Measurements from ENCODE around the gene SERGEF.

The SERGEF gene

DNA sequence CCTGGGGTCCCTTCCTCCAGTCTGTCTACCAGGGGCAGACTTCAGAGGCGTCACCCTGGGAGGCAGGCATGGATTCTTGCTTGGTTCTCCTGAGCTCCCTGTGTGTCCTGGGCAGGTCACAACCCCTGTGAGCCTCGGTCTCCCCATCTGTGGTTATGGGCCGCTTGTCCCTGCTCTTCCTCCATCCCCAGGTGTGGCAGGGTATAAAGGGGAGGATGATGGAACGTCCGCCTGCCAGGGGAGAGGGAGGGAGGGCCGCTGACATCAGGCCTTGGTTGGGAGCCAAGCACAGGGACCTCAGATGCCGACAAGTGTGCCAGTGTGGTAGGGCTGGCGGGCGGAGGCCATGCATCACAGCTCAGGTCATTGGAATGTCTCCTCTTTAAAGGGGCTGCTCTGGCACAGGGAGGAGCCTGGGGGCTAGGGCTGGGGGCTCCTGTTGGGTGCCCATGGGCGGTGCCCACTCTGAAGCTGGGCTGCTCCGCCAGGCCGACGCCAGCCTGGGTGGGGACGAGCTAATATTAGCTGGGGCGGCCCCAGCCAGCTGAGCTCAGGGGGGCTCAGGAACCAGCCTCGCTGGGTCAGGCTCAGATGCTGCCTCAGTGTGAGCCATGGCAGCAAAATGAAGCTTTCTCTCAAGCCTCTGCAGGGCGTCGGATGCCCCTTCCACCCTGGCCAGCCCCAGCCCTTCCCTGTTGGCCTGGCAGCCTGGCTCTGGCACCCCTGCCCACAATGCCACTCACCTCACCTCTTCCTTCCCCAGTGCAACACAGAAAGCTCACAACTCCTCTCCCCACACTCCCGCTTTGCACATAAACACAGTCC, 265.5 kb downstream of the SERGEF start:
- no peak for DNase-seq

DNA sequence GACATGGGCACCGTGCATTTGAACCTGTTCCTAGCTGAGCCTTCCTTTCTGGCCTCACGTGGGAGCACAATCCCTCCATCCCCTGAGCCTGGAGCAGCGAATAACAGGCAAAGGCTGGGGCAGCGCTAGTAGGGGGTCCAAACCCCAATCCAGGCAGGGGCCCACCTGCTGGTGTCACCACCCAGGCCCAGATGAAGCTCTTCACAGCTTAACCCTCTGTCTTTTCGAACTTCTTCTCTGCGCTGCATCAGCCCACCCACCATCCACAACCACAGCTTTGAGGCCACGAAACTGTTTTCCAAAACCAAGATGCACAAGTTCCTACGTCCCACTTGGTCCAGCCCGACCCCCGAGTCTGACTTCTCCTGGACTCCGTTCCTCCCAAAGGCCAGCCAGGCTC, 266.8 kb downstream of the SERGEF start:
- DNase-seq = no peak

DNA sequence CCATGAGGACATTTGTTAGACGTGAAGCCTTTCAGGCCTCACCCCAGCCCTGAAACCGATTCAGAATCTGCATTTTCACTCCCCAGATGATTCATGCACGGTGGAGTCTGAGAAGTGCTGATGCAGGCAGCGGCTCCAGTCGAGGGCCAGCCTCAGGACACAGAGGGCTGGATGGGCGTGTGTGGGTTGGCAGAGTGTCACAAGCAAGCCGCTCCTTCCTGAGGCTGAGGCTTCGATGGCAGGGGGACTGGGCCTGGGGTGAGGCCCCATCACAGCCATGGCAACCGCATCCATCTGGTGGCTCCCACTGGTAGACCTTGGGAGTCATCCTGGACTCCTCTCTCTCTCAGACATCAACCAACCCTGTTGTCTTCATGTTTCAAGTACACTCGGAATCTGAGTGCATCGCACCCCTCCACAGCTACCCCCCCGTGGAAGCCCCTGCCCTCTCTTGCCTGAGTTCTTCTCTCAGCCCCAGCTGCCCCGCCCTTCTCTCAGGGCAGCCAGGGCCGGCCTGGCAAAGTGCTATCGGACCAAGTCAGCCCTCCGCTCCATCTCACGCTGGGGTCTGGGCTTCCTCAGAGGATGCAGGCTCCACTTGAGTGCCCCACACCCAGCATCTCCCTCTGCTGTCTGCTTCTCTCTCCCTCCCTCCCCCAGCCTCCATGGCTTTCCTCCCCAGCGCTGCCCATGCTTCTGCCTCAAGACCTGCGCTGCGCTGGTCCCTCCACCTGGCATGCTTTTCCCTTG, 267.6 kb downstream of the SERGEF start:
- DNase-seq = no peak

DNA sequence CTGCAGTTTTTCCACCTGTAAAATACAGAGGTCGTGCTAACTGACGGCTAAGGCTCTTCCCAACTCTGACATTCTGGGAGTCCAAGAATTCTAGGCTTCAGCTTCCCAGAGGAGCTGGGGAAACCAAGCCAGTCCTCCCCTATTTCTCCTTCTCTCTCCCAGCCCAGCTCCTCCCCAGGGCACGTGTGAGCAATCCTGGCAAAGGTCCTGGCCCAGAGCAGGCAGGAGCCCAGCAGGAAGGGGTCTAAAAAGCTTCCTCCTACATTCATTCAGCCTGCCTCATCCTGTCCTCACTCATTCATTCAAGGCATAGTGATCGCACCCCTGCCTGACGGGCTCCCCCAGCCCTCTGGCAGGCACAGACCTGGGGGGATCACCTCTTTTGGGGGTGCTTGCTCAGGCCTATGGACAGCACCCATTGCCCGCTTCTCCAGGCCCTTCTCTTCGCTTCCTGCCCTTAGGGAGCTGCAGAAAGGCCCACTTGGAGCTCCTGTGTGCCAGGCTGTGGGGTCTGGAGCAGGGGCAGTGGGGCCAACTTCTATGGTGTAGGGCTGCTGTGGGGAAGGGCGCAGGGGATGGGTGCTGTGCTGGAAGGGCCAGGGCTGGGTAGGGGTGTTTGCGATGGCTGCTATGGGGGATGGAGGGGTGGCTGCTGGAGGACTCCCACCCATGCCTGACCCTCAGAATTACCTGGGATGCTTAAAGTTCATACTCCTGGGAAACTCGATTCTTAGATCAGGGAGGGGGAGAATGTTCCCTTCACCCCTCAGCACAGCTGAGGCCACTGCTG, 268.5 kb downstream of the SERGEF start:
- DNase-seq = no peak

DNA sequence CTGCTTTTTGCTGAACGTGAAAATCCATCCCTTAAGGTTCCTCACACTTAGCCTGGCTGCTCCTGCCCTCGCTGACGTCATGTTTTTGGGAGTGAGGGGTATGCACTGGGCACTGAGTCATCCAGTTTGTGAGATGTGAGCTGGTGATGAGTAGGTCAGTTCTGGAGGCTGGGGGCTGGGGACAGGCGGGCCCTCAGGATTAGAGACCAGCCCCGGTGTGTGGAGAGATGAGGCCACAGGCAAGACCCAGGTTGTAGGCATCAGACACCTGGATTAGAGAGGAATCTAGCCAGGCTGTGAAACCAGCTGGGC, 269.1 kb downstream of the SERGEF start:
- DNase-seq = no peak

DNA sequence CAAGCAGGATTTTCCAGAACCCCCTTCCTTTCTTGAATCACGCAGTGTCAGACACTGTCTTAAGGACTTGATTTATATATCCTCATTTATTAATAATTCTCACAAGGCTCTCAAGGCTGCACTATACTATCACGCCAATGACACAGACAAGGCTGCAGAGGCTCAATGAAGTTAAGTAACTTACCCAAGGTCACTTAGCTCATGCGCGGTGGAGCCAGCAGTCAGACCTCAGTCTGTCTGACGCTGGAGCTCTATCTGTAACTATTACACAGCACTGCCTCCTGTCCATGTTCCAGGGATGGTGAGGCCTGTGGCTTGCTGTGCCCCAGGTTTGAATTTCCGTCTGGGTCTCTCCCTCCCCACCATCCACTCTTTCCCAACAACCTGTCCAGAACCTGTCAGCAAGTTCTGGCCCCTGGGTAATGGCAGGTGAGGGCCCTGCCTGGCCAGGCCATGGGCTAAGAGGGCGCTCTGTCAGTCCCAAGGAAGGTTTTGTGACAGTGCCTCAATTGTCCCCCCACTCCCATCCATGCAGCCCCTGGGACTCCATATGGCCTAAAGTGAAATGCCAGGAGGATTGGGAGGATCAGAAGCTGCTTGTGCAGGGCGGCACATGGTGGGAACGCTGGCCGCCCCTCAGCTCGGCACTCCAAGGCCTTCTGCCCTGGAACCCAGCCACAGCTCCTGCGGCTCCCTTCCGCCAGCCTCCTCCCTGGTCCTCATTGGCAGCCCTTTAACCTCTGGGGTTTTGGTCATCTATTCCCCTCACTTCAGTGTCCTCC, 269.6 kb downstream of the SERGEF start:
- no peak for DNase-seq

DNA sequence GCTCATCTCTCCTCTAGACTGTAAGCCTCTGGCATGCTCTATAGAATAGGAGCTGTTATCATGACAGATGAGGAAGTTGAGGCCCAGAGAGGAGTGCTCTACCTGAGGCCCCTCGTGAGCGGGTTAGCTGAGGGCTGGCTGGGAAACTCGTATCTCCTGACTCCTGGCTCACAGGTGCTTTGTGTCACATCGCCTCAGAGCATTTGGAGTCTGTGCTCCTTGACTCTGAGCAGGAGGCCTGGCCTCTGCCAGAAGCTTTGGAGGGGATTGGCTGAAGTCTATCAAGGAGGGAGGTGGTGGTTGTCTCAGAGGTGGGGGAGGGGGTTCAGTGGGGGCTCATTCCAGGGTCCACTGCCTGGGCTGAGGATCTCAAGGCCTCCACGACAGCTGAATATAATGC, 270.8 kb downstream of the SERGEF start:
- DNase-seq = no peak

DNA sequence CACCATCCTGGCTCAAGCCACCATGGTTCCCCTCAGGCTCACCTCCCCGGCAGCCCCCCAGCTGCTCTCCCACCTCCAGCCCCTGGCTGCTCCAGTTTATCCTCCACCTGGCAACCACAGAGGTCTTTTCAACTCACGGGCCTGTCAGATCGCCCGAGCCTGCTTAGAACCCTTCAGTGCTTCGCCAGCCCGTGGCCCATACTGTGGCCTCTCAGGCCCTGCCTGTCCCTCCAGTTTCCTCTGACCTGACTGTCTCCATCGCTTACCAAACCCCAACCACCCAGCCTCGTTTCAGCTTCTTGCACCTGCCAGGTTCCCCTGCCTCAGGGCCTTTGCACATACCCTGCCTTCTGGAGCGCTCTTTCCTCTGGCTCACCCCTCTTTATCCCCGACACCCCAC, 271.4 kb downstream of the SERGEF start:
- no peak for DNase-seq

DNA sequence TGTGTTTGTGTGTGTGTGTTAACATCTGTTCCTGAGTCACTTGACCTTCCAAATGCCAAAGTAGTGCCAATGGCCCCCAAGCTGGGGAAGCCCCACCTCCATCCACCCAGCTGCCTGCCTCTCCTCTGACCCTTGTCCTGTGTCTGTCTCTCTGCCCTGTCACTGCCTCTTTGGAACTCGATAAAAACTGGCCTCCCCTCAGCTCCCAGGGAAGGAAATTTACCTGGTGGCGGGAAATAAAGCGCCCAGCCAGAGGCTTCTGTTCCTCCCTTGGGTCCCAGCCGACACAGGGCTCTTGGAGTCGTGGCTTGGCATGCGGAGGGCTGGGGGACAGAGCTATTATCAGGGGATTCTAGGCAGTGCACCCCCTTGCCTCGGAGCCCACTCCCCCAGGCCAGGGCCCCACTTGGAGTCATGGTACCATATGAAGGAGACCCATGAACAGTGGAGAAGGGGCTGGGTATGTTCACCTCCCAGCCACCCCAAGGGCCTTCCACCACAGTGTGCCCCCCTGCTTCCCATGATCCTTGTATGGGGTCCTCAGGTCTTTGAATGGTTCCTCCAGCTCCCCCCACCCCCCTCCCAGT, 272.1 kb downstream of the SERGEF start:
- DNase-seq = no peak

DNA sequence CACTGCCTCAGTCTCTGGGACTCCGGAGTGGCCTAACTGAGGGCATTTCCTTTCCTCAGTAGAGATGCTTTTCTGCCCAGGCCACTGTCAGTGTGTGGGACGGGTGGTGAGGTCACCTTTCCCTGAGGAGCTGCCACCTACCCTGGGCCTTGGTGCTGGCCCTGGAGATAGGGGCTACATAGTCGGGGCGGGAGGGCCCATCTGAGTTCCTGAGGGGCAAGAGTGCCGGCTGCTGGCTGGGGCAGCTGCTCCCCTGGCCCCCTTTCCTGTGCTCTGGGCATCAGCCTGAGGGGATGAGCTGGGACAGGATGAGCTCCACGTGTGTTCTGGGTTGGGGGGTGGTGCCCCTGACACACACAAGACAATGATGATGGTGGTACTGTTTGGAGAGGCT, 272.9 kb downstream of the SERGEF start:
- DNase-seq = no peak

DNA sequence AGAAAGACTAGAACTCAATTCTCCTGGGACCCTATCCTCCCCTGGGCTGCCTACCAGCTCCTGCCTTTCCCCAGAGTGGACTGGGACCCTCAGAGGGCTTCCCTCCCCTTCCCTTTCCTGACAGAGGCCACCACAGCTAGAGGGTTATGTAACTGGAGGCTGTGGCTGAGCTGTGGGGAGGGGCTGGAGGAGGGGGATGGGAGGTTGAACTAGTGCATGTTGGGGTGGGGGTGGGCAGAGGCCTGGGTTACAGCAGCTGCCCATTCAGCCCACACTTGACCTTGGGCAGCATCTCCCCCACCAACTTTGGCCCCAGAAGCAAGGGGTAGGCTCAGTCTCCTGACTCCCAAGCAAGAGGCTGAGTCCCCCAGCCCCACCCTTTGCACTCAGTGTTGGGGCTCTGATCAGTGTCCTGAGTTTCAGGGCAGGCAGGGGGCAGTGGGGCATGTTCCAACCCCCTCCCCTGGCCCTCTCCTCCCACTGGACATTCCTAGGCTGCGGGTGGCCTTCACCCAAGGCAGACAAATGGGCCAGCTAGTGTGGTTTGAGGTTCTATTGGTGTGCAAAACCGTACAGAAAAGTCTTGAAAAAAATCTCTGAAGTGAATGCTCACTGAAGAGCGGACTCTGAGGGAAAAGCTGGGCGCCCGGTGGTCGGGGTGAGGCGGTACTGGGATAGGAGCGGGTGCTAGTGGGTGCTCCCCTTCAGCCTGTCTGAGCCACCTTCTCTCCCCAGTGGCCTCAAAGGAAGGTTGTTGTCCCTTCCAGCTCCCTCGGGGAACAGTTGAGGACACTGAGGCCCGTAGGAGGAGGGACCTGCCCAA, 274.5 kb downstream of the SERGEF start:
- DNase-seq = no peak

Measured in NCI-H1417 (cell line).